K562 (cell line): Measurements from ENCODE around the gene CABLES1.

Experiments
- FOXK2 ChIP-seq, 2 experiments: fragments of 450-650 bp; IDR thresholded peaks in 1 of 2; conservative IDR thresholded peaks in 1 of 2; 2 replicates each; pipeline ENCODE4 v1.6.1; 2016; ENCODE audit warnings: low read depth in 2 of 2, mild to moderate bottlenecking in 1 of 2
- GABPA ChIP-seq: fragments of 200-800 bp; sonication (Bioruptor generic); conservative IDR thresholded peaks from 2 replicates; pipeline ENCODE4 v1.6.1; 2016; ENCODE audit warnings: low read depth, missing genetic modification characterization, missing compliant biosample characterization
- KDM1A ChIP-seq, 2 experiments: fragments of 450-650 bp; IDR thresholded peaks; 2 replicates each; pipeline ENCODE4 v1.6.1; 2016; ENCODE audit warnings: mild to moderate bottlenecking in 2 of 2
- LARP7 ChIP-seq: fragments of 450-650 bp; IDR thresholded peaks from 2 replicates; pipeline ENCODE4 v1.6.1; 2016
- MAFK ChIP-seq: IDR thresholded peaks from 2 replicates; pipeline ENCODE4 v1.6.1; 2011; ENCODE audit warnings: low read length, improper control_type of control experiment
- MAZ ChIP-seq, 2 experiments: fragments of 450-650 bp in 1 of 2; sonication (generic) in 1 of 2; formaldehyde crosslinking; IDR thresholded peaks in 1 of 2; conservative IDR thresholded peaks in 1 of 2; 2 replicates each; pipeline versions ENCODE4 v1.4.0 to v1.5.0; 2020; ENCODE audit warnings: mild to moderate bottlenecking in 1 of 2, missing genetic modification reagents in 1 of 2
- MED1 ChIP-seq: sonication (generic); formaldehyde crosslinking; IDR thresholded peaks from 2 replicates; pipeline ENCODE4 v1.8.1; 2023; ENCODE audit warnings: missing genetic modification reagents, borderline replicate concordance
- POLR2A ChIP-seq: fragments of 450-650 bp; conservative IDR thresholded peaks from 2 replicates; pipeline ENCODE4 v1.6.1; 2016
- ZNF274 ChIP-seq: IDR thresholded peaks from 2 replicates; pipeline ENCODE4 v1.6.1; 2011; ENCODE audit warnings: low read depth, mild to moderate bottlenecking, low read length, moderate library complexity, borderline replicate concordance
- TF ChIP-seq, protein P1 (sequence below), 2 experiments: fragments of 450-650 bp in 1 of 2; IDR thresholded peaks; 2 replicates each; pipeline ENCODE4 v1.6.1; 2011 to 2017; ENCODE audit warnings: low read depth in 2 of 2, antibody characterized with exemption in 1 of 2, borderline replicate concordance in 1 of 2, low read length in 1 of 2, mild to moderate bottlenecking in 1 of 2, mixed read lengths in 1 of 2; ENCODE audit not compliant: control insufficient read depth in 1 of 2
- TF ChIP-seq, protein P2 (sequence below), 3 experiments: IDR thresholded peaks in 2 of 3; conservative IDR thresholded peaks in 1 of 3; 2 replicates each; pipeline ENCODE4 v1.5.1; 2011 to 2012; ENCODE audit warnings: low read length in 3 of 3, mild to moderate bottlenecking in 3 of 3, control low read depth in 2 of 3, improper control_type of control experiment in 1 of 3, inconsistent platforms in 1 of 3, low read depth in 1 of 3, mixed read lengths in 1 of 3, moderate library complexity in 1 of 3; ENCODE audit not compliant: insufficient read depth in 2 of 3
- TF ChIP-seq, protein P3 (sequence below): IDR thresholded peaks from 2 replicates; pipeline ENCODE4 v1.6.1; 2011; ENCODE audit warnings: borderline replicate concordance, low read depth, mild to moderate bottlenecking, moderate library complexity, low read length; ENCODE audit not compliant: insufficient read depth, poor library complexity, severe bottlenecking

DNA sequence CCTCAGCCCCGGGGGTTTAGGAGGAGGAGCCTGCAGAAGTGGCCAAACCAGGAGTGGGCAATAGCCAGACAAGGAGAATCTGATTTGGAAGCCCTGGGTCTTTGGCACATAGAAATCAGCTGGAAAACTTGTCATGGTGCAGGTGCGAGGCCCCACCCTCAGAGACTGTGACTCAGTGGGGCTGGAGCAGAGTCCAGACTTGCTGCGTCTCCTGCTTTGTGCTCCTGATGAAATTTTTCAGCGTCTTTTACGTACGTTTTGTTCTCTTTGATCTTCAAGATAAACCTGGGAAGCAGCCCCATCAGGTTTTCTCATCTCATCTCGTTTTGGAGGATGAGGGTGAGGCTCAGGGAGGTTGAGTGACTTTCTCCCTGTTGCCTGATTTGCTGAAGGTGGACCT lies 114.1 kb downstream of the CABLES1 start:
- TF ChIP-seq MAZ (CRISPR knock-in tag; conservative IDR thresholded peaks at IDR 0.05 in 1 of 2, IDR thresholded peaks at IDR 0.05 in 1 of 2) (no peak), MAFK (no peak), FOXK2 (conservative IDR thresholded peaks at IDR 0.05 in 1 of 2, IDR thresholded peaks at IDR 0.05 in 1 of 2; ENCODE audit: low read depth in 2 of 2) (no peak), ZNF274 (no peak), LARP7 (no peak), MED1 (CRISPR knock-in tag) (no peak), GABPA (tag) (no peak), POLR2A (no peak), KDM1A (IDR thresholded peaks at IDR 0.05) (no peak)
- TF ChIP-seq, protein P1, sequence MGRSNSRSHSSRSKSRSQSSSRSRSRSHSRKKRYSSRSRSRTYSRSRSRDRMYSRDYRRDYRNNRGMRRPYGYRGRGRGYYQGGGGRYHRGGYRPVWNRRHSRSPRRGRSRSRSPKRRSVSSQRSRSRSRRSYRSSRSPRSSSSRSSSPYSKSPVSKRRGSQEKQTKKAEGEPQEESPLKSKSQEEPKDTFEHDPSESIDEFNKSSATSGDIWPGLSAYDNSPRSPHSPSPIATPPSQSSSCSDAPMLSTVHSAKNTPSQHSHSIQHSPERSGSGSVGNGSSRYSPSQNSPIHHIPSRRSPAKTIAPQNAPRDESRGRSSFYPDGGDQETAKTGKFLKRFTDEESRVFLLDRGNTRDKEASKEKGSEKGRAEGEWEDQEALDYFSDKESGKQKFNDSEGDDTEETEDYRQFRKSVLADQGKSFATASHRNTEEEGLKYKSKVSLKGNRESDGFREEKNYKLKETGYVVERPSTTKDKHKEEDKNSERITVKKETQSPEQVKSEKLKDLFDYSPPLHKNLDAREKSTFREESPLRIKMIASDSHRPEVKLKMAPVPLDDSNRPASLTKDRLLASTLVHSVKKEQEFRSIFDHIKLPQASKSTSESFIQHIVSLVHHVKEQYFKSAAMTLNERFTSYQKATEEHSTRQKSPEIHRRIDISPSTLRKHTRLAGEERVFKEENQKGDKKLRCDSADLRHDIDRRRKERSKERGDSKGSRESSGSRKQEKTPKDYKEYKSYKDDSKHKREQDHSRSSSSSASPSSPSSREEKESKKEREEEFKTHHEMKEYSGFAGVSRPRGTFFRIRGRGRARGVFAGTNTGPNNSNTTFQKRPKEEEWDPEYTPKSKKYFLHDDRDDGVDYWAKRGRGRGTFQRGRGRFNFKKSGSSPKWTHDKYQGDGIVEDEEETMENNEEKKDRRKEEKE (IDR thresholded peaks at IDR 0.05; ENCODE audit: borderline replicate concordance in 1 of 2, control insufficient read depth in 1 of 2, low read depth in 2 of 2, low read length in 1 of 2) = no peak
- TF ChIP-seq, protein P2, sequence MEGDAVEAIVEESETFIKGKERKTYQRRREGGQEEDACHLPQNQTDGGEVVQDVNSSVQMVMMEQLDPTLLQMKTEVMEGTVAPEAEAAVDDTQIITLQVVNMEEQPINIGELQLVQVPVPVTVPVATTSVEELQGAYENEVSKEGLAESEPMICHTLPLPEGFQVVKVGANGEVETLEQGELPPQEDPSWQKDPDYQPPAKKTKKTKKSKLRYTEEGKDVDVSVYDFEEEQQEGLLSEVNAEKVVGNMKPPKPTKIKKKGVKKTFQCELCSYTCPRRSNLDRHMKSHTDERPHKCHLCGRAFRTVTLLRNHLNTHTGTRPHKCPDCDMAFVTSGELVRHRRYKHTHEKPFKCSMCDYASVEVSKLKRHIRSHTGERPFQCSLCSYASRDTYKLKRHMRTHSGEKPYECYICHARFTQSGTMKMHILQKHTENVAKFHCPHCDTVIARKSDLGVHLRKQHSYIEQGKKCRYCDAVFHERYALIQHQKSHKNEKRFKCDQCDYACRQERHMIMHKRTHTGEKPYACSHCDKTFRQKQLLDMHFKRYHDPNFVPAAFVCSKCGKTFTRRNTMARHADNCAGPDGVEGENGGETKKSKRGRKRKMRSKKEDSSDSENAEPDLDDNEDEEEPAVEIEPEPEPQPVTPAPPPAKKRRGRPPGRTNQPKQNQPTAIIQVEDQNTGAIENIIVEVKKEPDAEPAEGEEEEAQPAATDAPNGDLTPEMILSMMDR (IDR thresholded peaks at IDR 0.05 in 2 of 3, conservative IDR thresholded peaks at IDR 0.05 in 1 of 3; ENCODE audit: insufficient read depth in 2 of 3, low read depth in 1 of 3, low read length in 3 of 3) = no peak
- TF ChIP-seq, protein P3, sequence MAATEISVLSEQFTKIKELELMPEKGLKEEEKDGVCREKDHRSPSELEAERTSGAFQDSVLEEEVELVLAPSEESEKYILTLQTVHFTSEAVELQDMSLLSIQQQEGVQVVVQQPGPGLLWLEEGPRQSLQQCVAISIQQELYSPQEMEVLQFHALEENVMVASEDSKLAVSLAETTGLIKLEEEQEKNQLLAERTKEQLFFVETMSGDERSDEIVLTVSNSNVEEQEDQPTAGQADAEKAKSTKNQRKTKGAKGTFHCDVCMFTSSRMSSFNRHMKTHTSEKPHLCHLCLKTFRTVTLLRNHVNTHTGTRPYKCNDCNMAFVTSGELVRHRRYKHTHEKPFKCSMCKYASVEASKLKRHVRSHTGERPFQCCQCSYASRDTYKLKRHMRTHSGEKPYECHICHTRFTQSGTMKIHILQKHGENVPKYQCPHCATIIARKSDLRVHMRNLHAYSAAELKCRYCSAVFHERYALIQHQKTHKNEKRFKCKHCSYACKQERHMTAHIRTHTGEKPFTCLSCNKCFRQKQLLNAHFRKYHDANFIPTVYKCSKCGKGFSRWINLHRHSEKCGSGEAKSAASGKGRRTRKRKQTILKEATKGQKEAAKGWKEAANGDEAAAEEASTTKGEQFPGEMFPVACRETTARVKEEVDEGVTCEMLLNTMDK = no peak
